HepG2 (cell line): Measurements from ENCODE around the gene EBF3. TPM values are rescaled to one million over a fixed set of nuclear protein-coding genes. Genes with fewer than 3 reads are reported as not detected.

Source experiments
- ATAC-seq: fragments of 200-7000 bp; cut with Tn5 transposase; 3 replicates; pipeline ENCODE4 v1.9.1; 2020; ENCODE audit warnings: mild to moderate bottlenecking, moderate library complexity
- BruUV-seq: library from RNA; stranded (reverse); fragments of 400-500 nt; replicated peaks from 2 replicates; lab custom pipeline; 2021; lab: Mats Ljungman, UMichigan
- CTCF ChIA-PET: fragments of 300-600 bp; formaldehyde crosslinking; extraction: SDS; loops from one replicate; lab custom pipeline; 2021; ENCODE audit warnings: low total read pairs, inconsistent platforms, low intra/inter-chr PET ratio; lab: Yijun Ruan, JAX
- POLR2A ChIA-PET: fragments of 350-600 bp; sonication (Branson Sonifier 250); formaldehyde crosslinking; loops from one replicate; lab custom pipeline; 2020; ENCODE audit warnings: antibody characterized with exemption, inconsistent platforms; lab: Yijun Ruan, JAX
- DNase-seq: peaks from one replicate; pipeline ENCODE4 v3.0.0-alpha.2; 2015; ENCODE audit warnings: low spot score
- FAIRE-seq: peaks from 3 replicates; lab custom pipeline; 2011; peaks lifted over from hg19 to GRCh38; lab: Jason Lieb, UNC
- H2AFZ ChIP-seq: one replicate; pipeline ENCODE4 v1.6.1; 2011; ENCODE audit warnings: low read length, inconsistent platforms
- H3K27ac ChIP-seq: fragments of 300-600 bp; 3 replicates; pipeline ENCODE4 v1.8.0; 2011; ENCODE audit warnings: mixed run types, mild to moderate bottlenecking, mixed read lengths, low read length, inconsistent platforms; ENCODE audit not compliant: insufficient read depth; ENCODE audit errors: extremely low read length
- H3K27me3 ChIP-seq, 2 experiments: fragments of 200-600 bp in 1 of 2; 2 replicates in 1 of 2; 3 replicates in 1 of 2; pipeline versions ENCODE4 v1.6.0 to v1.8.0; 2011; ENCODE audit warnings: low read length in 2 of 2, mild to moderate bottlenecking in 2 of 2, moderate library complexity in 2 of 2, inconsistent platforms in 1 of 2; ENCODE audit not compliant: insufficient read depth in 2 of 2, control insufficient read depth in 1 of 2
- H3K36me3 ChIP-seq, 2 experiments: fragments of 200-600 bp in 1 of 2; replicated peaks in 1 of 2; 2 replicates in 1 of 2; 3 replicates in 1 of 2; pipeline versions ENCODE4 v1.5.1 to v1.8.0; 2011; ENCODE audit warnings: low read length in 2 of 2, inconsistent platforms in 1 of 2; ENCODE audit not compliant: insufficient read depth in 2 of 2, control insufficient read depth in 1 of 2
- H3K4me1 ChIP-seq: 2 replicates; pipeline ENCODE4 v1.5.1; 2012; ENCODE audit warnings: low read length, inconsistent platforms; ENCODE audit not compliant: insufficient read depth
- H3K4me2 ChIP-seq: 2 replicates; pipeline ENCODE4 v1.6.0; 2011; ENCODE audit warnings: low read depth, low read length, inconsistent platforms
- H3K4me3 ChIP-seq, 3 experiments: fragments of 200-600 bp in 1 of 3; sonication (generic), shearing (Covaris generic) in 1 of 3; replicated peaks in 1 of 3; 2 replicates each; pipeline ENCODE4 v1.5.1; 2011 to 2016; ENCODE audit warnings: low read length in 3 of 3, inconsistent platforms in 2 of 3, low read depth in 2 of 3, mild to moderate bottlenecking in 2 of 3, control low read depth in 1 of 3, mixed read lengths in 1 of 3; ENCODE audit not compliant: insufficient read depth in 1 of 3
- H3K79me2 ChIP-seq: one replicate; pipeline ENCODE4 v1.6.1; 2011; ENCODE audit warnings: low read length, inconsistent platforms; ENCODE audit not compliant: insufficient read depth
- H3K9ac ChIP-seq: 2 replicates; pipeline ENCODE4 v1.6.0; 2011; ENCODE audit warnings: mild to moderate bottlenecking, low read depth, low read length, inconsistent platforms; ENCODE audit not compliant: insufficient read depth
- H3K9me3 ChIP-seq: 2 replicates; pipeline ENCODE4 v1.5.1; 2012; ENCODE audit warnings: mild to moderate bottlenecking, low read length
- H4K20me1 ChIP-seq: 2 replicates; pipeline ENCODE4 v1.6.0; 2011; ENCODE audit warnings: inconsistent platforms, mild to moderate bottlenecking, low read length, moderate library complexity; ENCODE audit not compliant: insufficient read depth
- ARID4A ChIP-seq: sonication (generic); formaldehyde crosslinking; IDR thresholded peaks from 2 replicates; pipeline ENCODE4 v1.5.0; 2020; ENCODE audit warnings: mild to moderate bottlenecking, missing genetic modification reagents, borderline replicate concordance
- ATF3 ChIP-seq: sonication (generic); formaldehyde crosslinking; IDR thresholded peaks from 2 replicates; pipeline ENCODE4 v1.4.0; 2020; ENCODE audit warnings: missing genetic modification reagents
- ATF7 ChIP-seq, 2 experiments: fragments of 450-650 bp in 1 of 2; sonication (generic) in 1 of 2; formaldehyde crosslinking in 1 of 2; IDR thresholded peaks; 2 replicates each; pipeline versions ENCODE4 v1.4.0 to v1.6.1; 2016 to 2020; ENCODE audit warnings: antibody characterized with exemption in 1 of 2, mild to moderate bottlenecking in 1 of 2, missing genetic modification reagents in 1 of 2
- CBFB ChIP-seq: sonication (generic); formaldehyde crosslinking; IDR thresholded peaks from 2 replicates; pipeline ENCODE4 v1.4.0; 2020; ENCODE audit warnings: missing genetic modification reagents
- ETV6 ChIP-seq: sonication (generic); formaldehyde crosslinking; conservative IDR thresholded peaks from 2 replicates; pipeline ENCODE4 v1.4.0; 2020; ENCODE audit warnings: missing genetic modification reagents
- PBX2 ChIP-seq: IDR thresholded peaks from 2 replicates; pipeline ENCODE4 v1.6.1; 2016; ENCODE audit warnings: control low read depth
- POLR2AphosphoS2 ChIP-seq: IDR thresholded peaks from 2 replicates; pipeline ENCODE4 v1.6.1; 2011; ENCODE audit warnings: low read depth, low read length, improper control_type of control experiment
- SOX13 ChIP-seq, 3 experiments: fragments of 450-650 bp in 1 of 3; sonication (generic) in 1 of 3; formaldehyde crosslinking in 1 of 3; IDR thresholded peaks in 2 of 3; conservative IDR thresholded peaks in 1 of 3; 2 replicates each; pipeline versions ENCODE4 v1.5.0 to v1.6.1; 2016 to 2020; ENCODE audit warnings: antibody characterized with exemption in 1 of 3, mild to moderate bottlenecking in 1 of 3, missing compliant biosample characterization in 1 of 3, missing genetic modification reagents in 1 of 3, moderate library complexity in 1 of 3
- TCF7 ChIP-seq: sonication (generic); IDR thresholded peaks from 2 replicates; pipeline ENCODE4 v1.6.1; 2016; ENCODE audit warnings: antibody characterized with exemption, low read depth
- THYN1 ChIP-seq: sonication (generic); formaldehyde crosslinking; IDR thresholded peaks from 2 replicates; pipeline ENCODE4 v1.8.1; 2023; ENCODE audit warnings: low read depth, mild to moderate bottlenecking, moderate library complexity, missing genetic modification reagents, borderline replicate concordance
- U2AF1 ChIP-seq: fragments of 200-400 bp; formaldehyde crosslinking; optimal IDR thresholded peaks from 2 replicates; pipeline ENCODE3; 2017; ENCODE audit warnings: mild to moderate bottlenecking, low read depth, low read length
- ZBTB21 ChIP-seq: sonication (generic); formaldehyde crosslinking; IDR thresholded peaks from 2 replicates; pipeline ENCODE4 v1.4.0; 2020; ENCODE audit warnings: missing genetic modification reagents
- ZMAT5 ChIP-seq: sonication (generic); formaldehyde crosslinking; IDR thresholded peaks from 2 replicates; pipeline ENCODE4 v1.5.0; 2020; ENCODE audit warnings: mild to moderate bottlenecking, low read depth, missing genetic modification reagents, borderline replicate concordance
- ZNF136 ChIP-seq: sonication (generic); formaldehyde crosslinking; IDR thresholded peaks from 2 replicates; pipeline ENCODE4 v1.8.1; 2022; ENCODE audit warnings: low read depth, mild to moderate bottlenecking, moderate library complexity, missing genetic modification reagents
- ZNF333 ChIP-seq: sonication (generic); formaldehyde crosslinking; IDR thresholded peaks from 2 replicates; pipeline ENCODE4 v1.4.0; 2020; ENCODE audit warnings: mild to moderate bottlenecking, missing genetic modification reagents, borderline replicate concordance
- ZNF496 ChIP-seq: sonication (generic); formaldehyde crosslinking; IDR thresholded peaks from 2 replicates; pipeline ENCODE4 v1.8.1; 2023; ENCODE audit warnings: mild to moderate bottlenecking, moderate library complexity, missing genetic modification reagents; ENCODE audit not compliant: insufficient replicate concordance
- ZNF556 ChIP-seq: sonication (generic); formaldehyde crosslinking; IDR thresholded peaks from 2 replicates; pipeline ENCODE4 v1.4.0; 2020; ENCODE audit warnings: mild to moderate bottlenecking, missing genetic modification reagents, borderline replicate concordance
- ZNF572 ChIP-seq: sonication (generic); formaldehyde crosslinking; IDR thresholded peaks from 2 replicates; pipeline ENCODE4 v1.5.1; 2020; ENCODE audit warnings: mild to moderate bottlenecking, missing genetic modification reagents
- ZNF720 ChIP-seq: sonication (generic); formaldehyde crosslinking; IDR thresholded peaks from 2 replicates; pipeline ENCODE4 v1.4.0; 2020; ENCODE audit warnings: missing genetic modification reagents
- WGBS: methylation state at CpG from one replicate; pipeline ENCODE4 v1.1.6; 2017; ENCODE audit warnings: low lambda C conversion rate; 5-methylcytosine and 5-hydroxymethylcytosine counted together
- in situ Hi-C: cut with HindIII; loops from 2 replicates; pipeline ENCODE4 v1.10.0; 2017; ENCODE audit warnings: low pct_unique_long_range_greater_than_20kb; ENCODE audit not compliant: extremely low pct_ligation_motif_present
- intact Hi-C: fragments of 100-400 bp; cut with micrococcal nuclease; formaldehyde crosslinking; loops from one replicate; pipeline ENCODE4 v1.10.0; 2022; ENCODE audit not compliant: unreplicated experiment
- polyA plus RNA-seq, 8 experiments: library from polyadenylated mRNA; depleted of rRNA in 3 of 8; stranded (reverse) in 7 of 8; unstranded in 1 of 8; fragments of >200 nt; fragmentation: Illumina TruSeq in 4 of 8; extraction: Trizol in 4 of 8; gene quantifications; 2 replicates each; pipeline versions ENCODE4 v1.2.1 to v1.2.3, GENCODE V29; 2011 to 2016; ENCODE audit warnings: low read depth in 4 of 8, missing spikeins in 1 of 8, mixed read lengths in 1 of 8; ENCODE audit not compliant: insufficient read depth in 1 of 8
- total RNA-seq, 5 experiments: library from RNA; depleted of rRNA; stranded (reverse); fragments of >200 nt; fragmentation: Illumina TruSeq; extraction: Trizol; gene quantifications; 2 replicates each; pipeline ENCODE4 v1.2.3, GENCODE V29; 2016; ENCODE audit warnings: low read depth in 1 of 5

The EBF3 gene
- total and polyA plus RNA-seq, 2 of the 13 experiments (the other 11 are each of a cell fraction or from before 2014, with no cell fraction given) = not detected

GRCh38 chr10:129894698-129895097 lies 69.4 kb downstream of the EBF3 start:
- Histone ChIP-seq H3K9ac (no peak overlapping the region), H4K20me1 (no peaks in the 10 kb centered on the region), H3K79me2 (no peaks in the 10 kb centered on the region), H3K4me1 (no peaks in the 10 kb centered on the region), H3K4me3 (no peak overlapping the region), H3K27ac (no peak overlapping the region), H2AFZ (no peak overlapping the region), H3K9me3 (no peaks in the 10 kb centered on the region), H3K27me3 (peaks cover 3 to 49% of the 10 kb centered on the region in 2 experiments; a peak in 3 of 5 replicates), H3K36me3 (no peaks in the 10 kb centered on the region), H3K4me2 (no peak overlapping the region)
- no peak for FAIRE-seq
- intact Hi-C loops = no loop called here
- BruUV-seq = no TSS peak
- DNase-seq = no peak
- 28% methylated on average over 3 of the region's 3 CpGs for WGBS
- ChIA-PET CTCF (no interaction called here), POLR2A (no interaction called here)
- no peak for ATAC-seq
- TF ChIP-seq ARID4A (CRISPR knock-in tag) (no peak), TCF7 (no peak), ATF3 (CRISPR knock-in tag) (no peak), CBFB (CRISPR knock-in tag) (no peak), ATF7 (IDR thresholded peaks at IDR 0.05) (no peak), ATF7 (CRISPR knock-in tag; IDR thresholded peaks at IDR 0.05) (no peak), ZNF572 (CRISPR knock-in tag) (no peak), PBX2 (no peak), U2AF1 (no peak), ZNF720 (CRISPR knock-in tag) (no peak), ETV6 (CRISPR knock-in tag) (no peak), POLR2AphosphoS2 (no peak), ZNF496 (CRISPR knock-in tag) (no peak), THYN1 (CRISPR knock-in tag) (no peak), SOX13 (IDR thresholded peaks at IDR 0.05) (no peak), SOX13 (CRISPR knock-in tag; conservative IDR thresholded peaks at IDR 0.05 in 1 of 2, IDR thresholded peaks at IDR 0.05 in 1 of 2) (no peak), ZNF556 (no peak), ZMAT5 (no peak), ZNF136 (CRISPR knock-in tag) (no peak), ZBTB21 (CRISPR knock-in tag) (no peak), ZNF333 (no peak)
- in situ Hi-C loops = no loop called here
